HG03280 (cell line): Measurements from ENCODE around the gene SRGAP1.
"Not testable (repeated sequence)": the region's sequence is repeated elsewhere in the genome, so short reads cannot be mapped to it uniquely, and the experiment has no call there.

Experiments
- ATAC-seq: cut with Tn5 transposase; IDR thresholded peaks from one replicate; pipeline ENCODE4 v1.9.1; 2021; ENCODE audit warnings: mild to moderate bottlenecking, moderate library complexity; ENCODE audit not compliant: unreplicated experiment

SRGAP1 gene

DNA sequence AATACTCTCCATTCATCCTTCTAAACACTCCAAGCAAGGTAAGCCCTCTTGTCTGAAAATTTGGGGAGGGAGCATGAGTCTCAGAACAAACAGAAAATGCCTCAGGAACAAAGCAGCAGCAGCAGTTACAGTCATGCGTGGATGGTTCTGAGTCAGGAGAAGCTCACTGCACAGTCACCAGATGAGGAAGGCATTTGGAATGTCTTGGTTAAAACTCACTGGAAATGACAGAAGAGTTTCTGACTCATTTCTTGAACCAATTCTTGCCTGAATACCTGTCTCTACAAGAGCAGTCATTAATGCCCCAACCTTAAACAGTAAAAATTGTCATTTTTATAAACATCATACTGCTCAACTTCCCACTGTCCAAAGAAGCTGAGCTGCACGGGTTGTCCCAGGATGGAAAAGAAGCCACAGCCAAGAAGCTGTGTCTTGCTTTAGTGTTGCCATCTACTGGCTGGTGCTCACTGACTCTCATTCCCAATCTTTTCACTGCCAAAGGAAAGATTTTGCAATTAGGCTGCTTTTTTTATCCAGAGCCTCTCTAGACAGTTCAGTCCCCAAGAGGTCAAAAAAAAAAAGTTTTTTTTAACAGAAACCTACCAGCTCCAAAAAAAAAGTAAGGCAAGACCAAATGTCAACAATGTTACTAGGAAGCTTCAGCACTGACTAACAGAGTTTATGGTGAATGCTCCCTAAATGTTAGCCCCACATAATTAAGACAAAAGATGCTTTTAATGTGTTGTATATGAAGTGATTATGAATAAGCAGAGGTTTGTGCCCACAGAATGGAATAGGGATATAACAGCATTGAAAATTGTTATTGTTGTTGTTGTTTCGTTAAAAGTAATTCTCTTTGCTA, 337.2 kb downstream of the SRGAP1 start:
- no peak for ATAC-seq

DNA sequence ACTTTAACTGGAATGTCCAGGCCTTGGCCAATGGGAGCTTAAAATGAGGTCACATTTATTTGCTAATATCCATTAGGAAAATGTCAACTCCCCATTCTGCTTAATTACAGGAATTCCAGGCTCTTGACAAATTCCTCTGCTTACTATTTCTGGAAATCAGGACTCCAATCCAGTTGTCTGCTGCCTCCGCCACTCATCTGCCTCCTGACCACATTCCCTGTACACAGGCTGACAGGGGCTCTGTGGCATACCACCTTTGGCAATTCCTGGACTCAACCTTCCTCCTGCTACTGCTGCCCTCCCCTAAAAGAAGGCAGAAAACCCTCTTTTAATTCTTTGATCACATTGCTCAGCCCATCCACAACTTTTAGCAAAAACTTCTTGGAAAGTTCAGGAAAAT, 339.7 kb downstream of the SRGAP1 start:
- no peak for ATAC-seq

DNA sequence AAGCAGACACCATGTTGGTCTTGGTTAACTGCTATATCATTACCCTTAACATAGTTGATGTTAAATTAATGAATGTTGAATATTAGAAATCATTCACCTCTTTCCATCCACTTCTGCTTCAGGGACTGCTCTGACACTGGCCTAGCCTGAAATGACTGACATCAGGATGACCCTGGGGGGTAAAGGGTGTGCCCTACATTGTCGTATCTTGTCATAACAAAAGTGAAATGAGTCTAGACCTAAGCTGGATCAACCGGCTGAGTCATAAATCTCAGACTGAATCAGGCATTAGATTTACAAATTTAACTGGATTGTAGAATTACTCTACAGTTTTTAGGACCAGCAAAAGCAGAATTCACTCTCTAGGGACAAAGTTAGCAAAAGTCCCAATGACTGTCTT, 342.3 kb downstream of the SRGAP1 start:
- peak; percentile 91 for ATAC-seq

DNA sequence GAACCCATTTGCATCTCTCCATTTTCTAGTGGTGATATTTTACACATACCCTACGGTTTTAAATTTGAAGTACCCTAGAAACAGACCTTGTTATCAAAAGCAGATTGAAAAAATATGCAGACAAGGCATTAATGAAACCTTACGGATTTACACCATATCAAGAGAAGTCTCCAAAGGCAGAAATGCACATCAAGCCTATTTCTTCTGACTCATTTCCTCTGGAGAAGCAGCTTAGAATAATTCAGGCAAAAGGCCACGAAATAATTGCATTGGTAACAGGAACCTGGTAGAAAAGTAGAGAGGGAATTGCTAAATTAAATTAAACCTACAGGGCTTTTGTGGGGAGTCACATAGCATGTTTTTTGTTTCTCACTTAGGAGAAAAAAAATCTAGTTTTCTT, 342.9 kb downstream of the SRGAP1 start:
- ATAC-seq: peak; percentile 8

DNA sequence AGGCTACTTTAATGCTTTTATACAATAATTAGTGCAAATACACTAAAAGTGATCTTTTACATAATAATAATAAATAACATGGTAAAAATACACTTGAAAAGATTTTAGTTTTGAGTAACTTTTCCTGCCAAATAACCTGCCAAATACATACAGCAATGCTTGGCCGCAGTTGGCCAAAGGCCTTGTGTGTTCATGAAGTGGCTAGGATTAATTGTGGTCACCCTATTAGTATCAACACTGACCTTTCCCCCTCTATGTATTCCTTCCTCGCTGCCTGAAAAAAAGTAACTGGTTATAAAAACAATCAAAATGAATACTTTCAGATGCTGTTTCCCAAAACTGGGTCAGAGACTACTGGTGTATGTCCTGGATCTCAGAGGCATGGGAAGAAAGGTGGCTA, 343.3 kb downstream of the SRGAP1 start:
- ATAC-seq: no peak

DNA sequence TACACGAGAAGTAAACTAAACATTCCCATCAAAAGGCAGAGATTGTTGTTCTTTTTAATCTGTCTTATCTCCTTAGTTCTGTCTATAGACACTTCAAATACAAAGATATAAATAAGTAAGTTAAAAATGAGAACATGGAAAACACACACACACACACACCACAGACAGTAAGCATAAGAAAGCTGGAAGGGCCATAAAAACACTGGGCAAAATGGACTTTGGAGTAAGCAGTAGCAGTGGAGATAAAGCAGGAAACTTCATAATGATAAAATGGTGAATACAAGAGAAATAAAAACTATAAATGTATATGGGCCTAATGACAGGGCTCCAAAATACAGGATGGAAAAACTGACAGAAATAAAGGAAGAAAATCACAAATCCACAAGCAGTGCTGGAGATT, 345.0 kb downstream of the SRGAP1 start:
- no peak for ATAC-seq

DNA sequence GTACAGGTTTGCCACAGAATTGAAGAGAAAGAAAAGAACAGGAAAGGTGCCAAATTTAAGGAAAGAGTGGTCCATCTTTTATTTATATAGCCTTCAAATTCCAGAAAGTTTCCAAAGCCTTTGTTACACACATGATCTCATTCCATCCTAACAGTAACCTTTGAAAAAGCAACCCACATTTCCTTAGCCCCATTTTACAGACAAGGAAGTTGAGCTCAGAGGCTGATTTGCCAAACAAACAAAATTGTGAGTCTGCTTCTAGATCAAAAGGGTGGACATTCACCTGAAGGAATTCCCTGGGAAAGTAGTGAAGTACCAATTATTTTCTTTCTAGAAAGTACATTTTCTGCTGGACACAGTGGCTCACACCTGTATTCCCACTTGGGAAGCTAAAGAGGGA, 345.6 kb downstream of the SRGAP1 start:
- ATAC-seq: no peak

DNA sequence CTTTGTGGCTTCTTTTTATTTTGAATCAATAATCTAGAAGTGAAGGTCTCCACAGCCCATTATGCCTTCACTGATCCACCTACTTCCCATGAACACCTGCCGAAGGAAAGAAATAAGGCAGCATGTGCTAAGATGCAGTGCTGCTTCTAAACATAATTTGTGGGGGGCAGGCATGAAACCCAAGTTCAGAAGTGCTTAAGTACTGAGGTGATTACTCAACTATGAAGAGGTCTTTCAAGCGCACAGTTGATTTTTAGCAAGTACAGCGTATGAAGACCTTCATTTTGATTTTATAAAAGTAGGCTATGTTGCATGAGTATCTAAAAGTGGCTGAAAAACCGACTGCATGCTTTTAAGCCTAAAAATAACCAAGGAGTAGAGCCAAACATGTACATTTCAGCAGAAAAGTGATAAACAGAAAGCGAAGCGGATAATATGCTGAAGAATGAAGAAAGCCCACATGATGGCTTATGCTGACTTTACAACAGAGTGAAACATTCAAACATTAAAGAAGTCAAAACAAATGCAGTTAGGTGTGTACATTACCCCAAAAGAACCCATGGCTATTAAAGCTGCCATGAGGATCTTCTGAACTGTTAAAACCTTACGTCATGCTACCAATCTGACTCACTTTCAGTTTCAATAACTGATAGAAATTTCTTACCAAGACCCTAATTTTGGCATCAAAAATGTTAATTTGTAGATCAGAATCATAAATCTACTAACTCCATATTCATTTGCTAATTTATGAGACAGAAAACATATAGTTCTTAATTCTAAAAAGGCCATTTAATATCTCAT, 348.3 kb downstream of the SRGAP1 start:
- ATAC-seq: peak; percentile 87

DNA sequence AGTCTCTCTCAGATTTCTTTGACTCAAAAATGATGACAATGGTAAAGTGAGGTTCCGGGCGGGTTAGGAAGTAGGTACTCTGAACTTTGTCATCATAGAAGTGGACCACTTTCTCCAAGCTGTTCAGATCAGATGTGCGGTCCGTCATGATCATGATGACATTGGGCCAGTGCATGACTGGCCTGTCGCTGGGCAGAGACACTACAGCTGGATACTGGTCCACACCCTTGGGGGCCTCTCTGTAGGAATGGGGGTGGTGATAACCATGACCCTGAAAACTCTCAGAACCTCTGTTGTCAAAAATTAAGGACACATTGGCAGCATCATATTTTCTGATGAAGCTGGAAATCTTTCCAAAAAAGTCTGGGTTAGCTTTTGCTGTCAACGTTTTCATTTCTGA, 349.4 kb downstream of the SRGAP1 start:
- ATAC-seq: no peak

DNA sequence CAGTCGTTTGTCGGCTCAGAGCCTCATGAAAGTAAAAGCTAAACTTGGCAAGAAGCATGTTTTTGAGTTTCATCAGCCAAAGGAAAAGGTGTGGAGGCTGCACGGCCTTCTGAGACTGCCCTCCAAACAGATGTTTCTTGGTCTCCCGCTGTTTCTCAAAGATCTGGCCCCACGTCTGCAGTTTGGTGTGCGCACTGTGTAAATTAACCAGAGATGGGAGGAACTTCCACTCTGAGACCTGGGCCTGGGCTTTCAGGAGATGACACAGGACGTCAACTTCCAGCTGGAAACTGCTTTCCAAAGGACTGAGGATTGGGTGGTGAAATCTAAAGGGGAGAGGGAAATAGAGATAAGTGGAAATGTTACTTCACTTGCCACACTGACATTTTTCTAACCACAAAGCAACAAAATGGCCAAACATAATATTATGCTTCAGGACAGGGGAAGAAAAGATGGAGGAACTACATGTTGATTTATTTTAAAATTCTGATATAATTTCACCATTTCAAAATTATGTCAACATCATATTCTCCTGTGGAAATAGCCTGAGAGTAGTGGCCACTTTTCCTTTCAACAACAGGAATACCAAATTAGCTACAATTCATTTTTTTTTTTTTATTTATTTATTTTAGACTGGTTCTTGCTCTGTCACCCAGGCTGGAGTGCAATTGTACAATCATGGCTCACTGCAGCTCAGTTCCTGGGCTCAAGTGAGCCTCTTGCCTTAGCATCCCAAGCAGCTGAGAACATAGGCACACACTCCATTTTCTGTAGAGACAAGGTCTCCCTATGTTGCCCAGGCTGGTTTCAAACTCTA, 350.0 kb downstream of the SRGAP1 start:
- ATAC-seq: no peak

DNA sequence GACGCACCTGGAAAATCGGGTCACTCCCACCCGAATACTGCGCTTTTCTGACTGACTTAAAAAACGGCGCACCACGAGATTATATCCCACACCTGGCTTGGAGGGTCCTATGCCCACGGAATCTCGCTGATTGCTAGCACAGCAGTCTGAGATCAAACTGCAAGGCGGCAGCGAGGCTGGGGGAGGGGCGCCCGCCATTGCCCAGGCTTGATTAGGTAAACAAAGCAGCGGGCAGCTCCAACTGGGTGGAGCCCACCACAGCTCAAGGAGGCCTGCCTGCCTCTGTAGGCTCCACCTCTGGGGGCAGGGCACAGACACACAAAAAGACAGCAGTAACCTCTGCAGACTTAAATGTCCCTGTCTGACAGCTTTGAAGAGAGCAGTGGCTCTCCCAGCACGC, 351.3 kb downstream of the SRGAP1 start:
- not testable (repeated sequence) for ATAC-seq

DNA sequence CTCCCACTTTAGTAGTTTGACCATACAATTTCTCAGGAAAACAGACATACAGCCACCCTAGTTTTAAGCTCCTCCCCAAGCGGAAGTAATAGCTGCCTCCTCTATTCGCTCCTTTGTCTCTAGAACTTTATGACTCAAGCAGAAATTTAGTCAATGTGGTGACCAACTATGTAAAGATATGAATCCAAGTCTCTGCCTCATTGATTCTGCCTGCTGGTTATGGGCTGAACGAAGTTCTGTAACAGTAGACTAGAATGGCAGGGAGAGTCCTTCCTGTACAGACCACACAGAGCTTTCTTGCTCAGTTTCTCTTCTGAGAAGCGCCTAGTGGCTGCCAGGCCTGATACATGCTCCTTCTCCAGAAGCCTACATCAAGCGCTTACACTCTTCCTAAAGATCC, 358.5 kb downstream of the SRGAP1 start:
- ATAC-seq: no peak

DNA sequence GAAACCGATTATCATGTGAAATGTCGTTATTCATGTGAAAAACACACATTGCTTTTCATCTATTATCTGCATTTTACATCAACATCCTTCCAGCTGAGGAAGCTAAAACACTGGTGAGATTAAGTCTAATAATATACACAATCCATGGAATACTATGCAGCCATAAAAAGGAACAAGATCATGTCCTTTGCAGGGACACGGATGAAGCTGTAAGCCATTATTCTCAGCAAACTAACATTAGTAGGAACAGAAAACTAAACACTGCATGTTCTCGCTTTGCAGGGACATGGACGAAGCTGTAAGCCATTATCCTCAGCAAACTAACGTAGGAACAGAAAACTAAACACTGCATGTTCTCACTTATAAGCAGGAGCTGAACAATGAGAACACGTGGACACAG, 359.3 kb downstream of the SRGAP1 start:
- ATAC-seq: no peak

DNA sequence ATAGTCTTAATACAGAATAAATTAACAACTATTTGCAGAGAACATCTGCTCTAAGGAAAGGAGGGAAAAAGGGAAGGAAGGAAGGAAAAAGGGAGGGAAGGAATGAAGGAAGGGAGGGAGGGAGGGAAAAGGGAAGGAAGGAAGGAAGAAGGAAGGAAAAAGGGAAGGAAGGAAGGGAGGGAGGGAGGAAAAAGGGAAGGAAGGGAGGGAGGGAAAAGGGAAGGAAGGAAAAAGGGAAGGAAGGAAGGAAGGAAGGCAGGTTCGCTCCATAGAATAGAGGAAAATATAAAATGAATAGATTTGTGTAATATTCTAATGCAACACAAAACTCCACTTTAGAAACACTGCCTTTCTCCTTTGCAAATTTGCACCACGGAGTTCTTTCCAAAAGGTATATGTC, 361.0 kb downstream of the SRGAP1 start:
- ATAC-seq: no peak

DNA sequence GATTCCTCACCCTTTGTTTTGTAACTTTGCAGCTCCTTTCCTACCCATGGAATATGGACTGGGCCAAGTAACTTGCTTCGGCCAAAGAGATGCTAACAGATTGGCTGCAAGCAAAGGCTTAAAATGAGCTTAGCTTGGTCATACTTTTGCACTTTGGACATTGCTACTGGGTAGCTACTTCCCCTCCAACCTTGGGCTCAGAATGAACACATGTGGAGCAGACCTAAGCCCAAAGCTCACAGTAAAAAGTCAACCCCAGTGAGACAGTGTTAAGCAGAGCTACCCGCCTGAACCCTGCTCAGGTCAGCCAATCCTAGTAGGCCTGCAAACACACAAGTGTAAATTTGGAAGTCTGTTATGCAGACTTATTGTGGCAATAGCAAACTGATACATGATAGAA, 363.0 kb downstream of the SRGAP1 start:
- no peak for ATAC-seq
